ENCODE data around the gene GRK2.
A peak's percentile ranks its signal among the peaks of the same experiment; 100 is the strongest.

Gene GRK2

GRCh38 chr11:67271541-67272284 is 5.4 kb downstream of the GRK2 start:
- no peak for DNase-seq

- no peak for DNase-seq
Measured at GRCh38 chr11:67272327-67273259, 6.3 kb downstream of the GRK2 start.

- no peak for DNase-seq
Measured at GRCh38 chr11:67273260-67273990, 7.2 kb downstream of the GRK2 start.

- no peak for DNase-seq
Measured at GRCh38 chr11:67274768-67275605, 8.7 kb downstream of the GRK2 start.

GRCh38 chr11:67275606-67276409 is 9.5 kb downstream of the GRK2 start:
- no peak for DNase-seq

GRCh38 chr11:67276781-67277230 is 10.5 kb downstream of the GRK2 start:
- DNase-seq: no peak

- DNase-seq: peak; percentile 69 to 84
Measured at GRCh38 chr11:67277231-67277961, 11.1 kb downstream of the GRK2 start.

GRCh38 chr11:67278135-67278938 is 12.1 kb downstream of the GRK2 start:
- no peak for DNase-seq

- DNase-seq: no peak
Measured at GRCh38 chr11:67278939-67279588, 12.8 kb downstream of the GRK2 start.

GRCh38 chr11:67279589-67280340 is 13.5 kb downstream of the GRK2 start:
- DNase-seq: no peak

- no peak for DNase-seq
Measured at GRCh38 chr11:67280341-67280787, 14.1 kb downstream of the GRK2 start.

GRCh38 chr11:67280788-67281551 is 14.7 kb downstream of the GRK2 start:
- no peak for DNase-seq

- DNase-seq: no peak
Measured at GRCh38 chr11:67281552-67282150, 15.4 kb downstream of the GRK2 start.

- DNase-seq: no peak
Measured at GRCh38 chr11:67282155-67282875, 16.0 kb downstream of the GRK2 start.

GRCh38 chr11:67282876-67283371 is 16.7 kb downstream of the GRK2 start:
- DNase-seq: no peak

- no peak for DNase-seq
Measured at GRCh38 chr11:67283481-67283963, 17.2 kb downstream of the GRK2 start.

All from NCI-H2081 (cell line).